KG1 (cell line): Measurements from ENCODE around the gene SERGEF.

Source experiments
- DNase-seq: peaks from one replicate; lab custom pipeline; 2025; lab: John Stamatoyannopoulos, UW

SERGEF gene

GRCh38 chr11:17813391-17814059 lies 199.3 kb downstream of the SERGEF start:
- DNase-seq, result no peak

- no peak for DNase-seq
Measured at GRCh38 chr11:17812865-17813187, 200.0 kb downstream of the SERGEF start.

- DNase-seq, result no peak
Measured at GRCh38 chr11:17812091-17812864, 200.6 kb downstream of the SERGEF start.

- DNase-seq, result no peak
Measured at GRCh38 chr11:17811352-17811751, 201.5 kb downstream of the SERGEF start.

GRCh38 chr11:17810746-17811145 lies 202.1 kb downstream of the SERGEF start:
- DNase-seq, result no peak

GRCh38 chr11:17810041-17810440 lies 202.8 kb downstream of the SERGEF start:
- DNase-seq, result no peak

GRCh38 chr11:17807034-17807433 lies 205.8 kb downstream of the SERGEF start:
- DNase-seq, result no peak

- no peak for DNase-seq
Measured at GRCh38 chr11:17805873-17806272, 207.0 kb downstream of the SERGEF start.

- DNase-seq, result no peak
Measured at GRCh38 chr11:17805043-17805442, 207.8 kb downstream of the SERGEF start.

GRCh38 chr11:17803754-17804334 lies 209.0 kb downstream of the SERGEF start:
- DNase-seq, result no peak

GRCh38 chr11:17802491-17802890 lies 210.4 kb downstream of the SERGEF start:
- DNase-seq, result no peak

- DNase-seq, result no peak
Measured at GRCh38 chr11:17801166-17801565, 211.7 kb downstream of the SERGEF start.

GRCh38 chr11:17799147-17799546 lies 213.7 kb downstream of the SERGEF start:
- no peak for DNase-seq

GRCh38 chr11:17798716-17799115 lies 214.1 kb downstream of the SERGEF start:
- no peak for DNase-seq

GRCh38 chr11:17798253-17798652 lies 214.6 kb downstream of the SERGEF start:
- DNase-seq, result no peak

GRCh38 chr11:17796154-17796553 lies 216.7 kb downstream of the SERGEF start:
- no peak for DNase-seq

GRCh38 chr11:17794981-17795380 lies 217.9 kb downstream of the SERGEF start:
- no peak for DNase-seq

- DNase-seq, result no peak
Measured at GRCh38 chr11:17793642-17794170, 219.1 kb downstream of the SERGEF start.

- DNase-seq, result no peak
Measured at GRCh38 chr11:17792161-17792560, 220.7 kb downstream of the SERGEF start.

- no peak for DNase-seq
Measured at GRCh38 chr11:17791144-17791543, 221.7 kb downstream of the SERGEF start.

- DNase-seq, result no peak
Measured at GRCh38 chr11:17790453-17790852, 222.4 kb downstream of the SERGEF start.

- no peak for DNase-seq
Measured at GRCh38 chr11:17788084-17788483, 224.8 kb downstream of the SERGEF start.
